Panc1 (cell line): ENCODE data around the gene GLUL. TPM values are rescaled to one million over a fixed set of nuclear protein-coding genes. Genes with fewer than 3 reads are reported as not detected.

Experiments used
- ATAC-seq: fragments of 200-7000 bp; cut with Tn5 transposase; 2 replicates; pipeline ENCODE4 v1.9.1; 2020; ENCODE audit warnings: mild to moderate bottlenecking, moderate library complexity
- BruUV-seq: library from RNA; stranded (reverse); fragments of 400-500 nt; replicated peaks from 2 replicates; lab custom pipeline; 2021; lab: Mats Ljungman, UMichigan
- CTCF ChIA-PET: fragments of 300-600 bp; sonication (Branson Sonifier 250); formaldehyde crosslinking; loops from one replicate; lab custom pipeline; 2022; ENCODE audit warnings: antibody characterized with exemption; lab: Charles Lee
- POLR2A ChIA-PET: fragments of 300-600 bp; sonication (Branson Sonifier 250); formaldehyde crosslinking; loops from one replicate; lab custom pipeline; 2022; ENCODE audit warnings: antibody characterized with exemption; lab: Charles Lee
- DNase-seq: peaks from one replicate; pipeline ENCODE4 v3.0.0-alpha.2; 2010; ENCODE audit warnings: low read depth, low spot score
- H3K27ac ChIP-seq: 2 replicates; pipeline ENCODE4 v1.5.1; 2011; ENCODE audit warnings: mild to moderate bottlenecking, low read length, inconsistent platforms
- H3K27me3 ChIP-seq: fragments of 200-500 bp; sonication (Bioruptor generic); 2 replicates; pipeline ENCODE4 v1.6.0; 2014; ENCODE audit warnings: low read length, inconsistent platforms; ENCODE audit not compliant: control insufficient read depth, insufficient read depth
- H3K36me3 ChIP-seq: fragments of 200-500 bp; sonication (Bioruptor generic); 2 replicates; pipeline ENCODE4 v1.5.1; 2014; ENCODE audit warnings: inconsistent platforms, mild to moderate bottlenecking, low read length, moderate library complexity; ENCODE audit not compliant: control insufficient read depth, insufficient read depth
- H3K4me1 ChIP-seq: 2 replicates; pipeline ENCODE4 v1.5.1; 2011; ENCODE audit warnings: inconsistent platforms, mild to moderate bottlenecking, low read length, moderate library complexity; ENCODE audit not compliant: control insufficient read depth, insufficient read depth
- H3K4me3 ChIP-seq, 2 experiments: 2 replicates each; pipeline ENCODE4 v1.5.1; 2011 to 2012; ENCODE audit warnings: low read depth in 2 of 2, low read length in 2 of 2, mild to moderate bottlenecking in 2 of 2, inconsistent platforms in 1 of 2, moderate library complexity in 1 of 2
- H3K9me3 ChIP-seq: fragments of 200-500 bp; sonication (Bioruptor generic); 2 replicates; pipeline ENCODE4 v1.5.1; 2014; ENCODE audit warnings: low read depth, mild to moderate bottlenecking, inconsistent platforms, low read length, moderate library complexity; ENCODE audit not compliant: control insufficient read depth, insufficient read depth
- POLR2AphosphoS5 ChIP-seq: IDR thresholded peaks from 2 replicates; pipeline ENCODE4 v1.6.1; 2012; ENCODE audit warnings: mild to moderate bottlenecking, low read depth, low read length, moderate library complexity
- SIN3A ChIP-seq: IDR thresholded peaks from 2 replicates; pipeline ENCODE4 v1.6.1; 2012; ENCODE audit warnings: low read depth, mild to moderate bottlenecking, low read length, moderate library complexity, borderline replicate concordance; ENCODE audit not compliant: insufficient read depth
- TCF7L2 ChIP-seq: IDR thresholded peaks from 2 replicates; pipeline ENCODE4 v1.6.1; 2011; ENCODE audit warnings: mild to moderate bottlenecking, low read depth, low read length, inconsistent platforms
- in situ Hi-C: cut with HindIII; loops from 2 replicates; pipeline ENCODE4 v1.10.0; 2016; ENCODE audit warnings: low sequenced_read_pairs, low pct_unique_long_range_greater_than_20kb
- intact Hi-C: fragments of 100-400 bp; cut with micrococcal nuclease; formaldehyde crosslinking; loops from one replicate; pipeline ENCODE4 v1.10.0; 2022; ENCODE audit not compliant: unreplicated experiment
- total RNA-seq: library from RNA; stranded (reverse); gene quantifications from one replicate; pipeline ENCODE4 v1.2.1, GENCODE V29; 2021; ENCODE audit not compliant: unreplicated experiment
- TF ChIP-seq, protein P1 (sequence below): fragments of 450-650 bp; IDR thresholded peaks from 2 replicates; pipeline ENCODE4 v1.5.1; 2017; ENCODE audit warnings: mild to moderate bottlenecking
- TF ChIP-seq, protein P2 (sequence below), 2 experiments: IDR thresholded peaks; 2 replicates each; pipeline ENCODE4 v1.6.1; 2011 to 2012; ENCODE audit warnings: low read depth in 2 of 2, control low read depth in 1 of 2, low read length in 1 of 2, mild to moderate bottlenecking in 1 of 2, moderate library complexity in 1 of 2; ENCODE audit not compliant: insufficient read depth in 1 of 2

Gene GLUL
- total RNA-seq, 1 experiment from 2014 or later, result 55.2 TPM

DNA sequence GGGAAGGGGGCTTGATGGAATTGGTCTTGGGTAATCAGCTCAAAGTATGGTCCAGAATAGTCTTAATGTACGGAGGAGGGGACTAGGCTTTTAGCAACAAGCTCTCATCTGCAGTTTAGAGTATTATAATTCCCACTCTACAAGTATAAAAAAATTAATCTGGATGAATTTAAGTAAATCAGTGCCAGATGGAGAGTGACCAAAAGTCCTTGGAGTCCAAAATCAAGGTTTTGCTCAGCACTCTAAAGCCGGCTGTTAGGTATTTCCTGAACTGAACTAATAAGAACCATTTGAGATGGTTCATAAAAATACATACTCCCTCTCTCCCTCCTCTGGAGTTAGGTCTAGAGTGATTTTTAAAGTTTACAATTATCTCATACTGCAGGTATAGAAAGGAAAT, 23.7 kb downstream of the GLUL start:
- ChIA-PET CTCF (no interaction called here), POLR2A (no interaction called here)
- intact Hi-C loops, result no loop called here
- Histone ChIP-seq H3K4me3 (no peak overlapping the region), H3K4me1 (no peaks in the 10 kb centered on the region), H3K9me3 (no peaks in the 10 kb centered on the region), H3K36me3 (no peaks in the 10 kb centered on the region), H3K27me3 (no peaks in the 10 kb centered on the region), H3K27ac (no peak overlapping the region)
- in situ Hi-C loops, result no loop called here
- DNase-seq (no peak), ATAC-seq (no peak)
- TF ChIP-seq, protein P1, sequence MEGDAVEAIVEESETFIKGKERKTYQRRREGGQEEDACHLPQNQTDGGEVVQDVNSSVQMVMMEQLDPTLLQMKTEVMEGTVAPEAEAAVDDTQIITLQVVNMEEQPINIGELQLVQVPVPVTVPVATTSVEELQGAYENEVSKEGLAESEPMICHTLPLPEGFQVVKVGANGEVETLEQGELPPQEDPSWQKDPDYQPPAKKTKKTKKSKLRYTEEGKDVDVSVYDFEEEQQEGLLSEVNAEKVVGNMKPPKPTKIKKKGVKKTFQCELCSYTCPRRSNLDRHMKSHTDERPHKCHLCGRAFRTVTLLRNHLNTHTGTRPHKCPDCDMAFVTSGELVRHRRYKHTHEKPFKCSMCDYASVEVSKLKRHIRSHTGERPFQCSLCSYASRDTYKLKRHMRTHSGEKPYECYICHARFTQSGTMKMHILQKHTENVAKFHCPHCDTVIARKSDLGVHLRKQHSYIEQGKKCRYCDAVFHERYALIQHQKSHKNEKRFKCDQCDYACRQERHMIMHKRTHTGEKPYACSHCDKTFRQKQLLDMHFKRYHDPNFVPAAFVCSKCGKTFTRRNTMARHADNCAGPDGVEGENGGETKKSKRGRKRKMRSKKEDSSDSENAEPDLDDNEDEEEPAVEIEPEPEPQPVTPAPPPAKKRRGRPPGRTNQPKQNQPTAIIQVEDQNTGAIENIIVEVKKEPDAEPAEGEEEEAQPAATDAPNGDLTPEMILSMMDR, result no peak
- no peak for TF ChIP-seq TCF7L2
- no peak for TF ChIP-seq SIN3A
- no peak for TF ChIP-seq POLR2AphosphoS5
- TF ChIP-seq, protein P2, sequence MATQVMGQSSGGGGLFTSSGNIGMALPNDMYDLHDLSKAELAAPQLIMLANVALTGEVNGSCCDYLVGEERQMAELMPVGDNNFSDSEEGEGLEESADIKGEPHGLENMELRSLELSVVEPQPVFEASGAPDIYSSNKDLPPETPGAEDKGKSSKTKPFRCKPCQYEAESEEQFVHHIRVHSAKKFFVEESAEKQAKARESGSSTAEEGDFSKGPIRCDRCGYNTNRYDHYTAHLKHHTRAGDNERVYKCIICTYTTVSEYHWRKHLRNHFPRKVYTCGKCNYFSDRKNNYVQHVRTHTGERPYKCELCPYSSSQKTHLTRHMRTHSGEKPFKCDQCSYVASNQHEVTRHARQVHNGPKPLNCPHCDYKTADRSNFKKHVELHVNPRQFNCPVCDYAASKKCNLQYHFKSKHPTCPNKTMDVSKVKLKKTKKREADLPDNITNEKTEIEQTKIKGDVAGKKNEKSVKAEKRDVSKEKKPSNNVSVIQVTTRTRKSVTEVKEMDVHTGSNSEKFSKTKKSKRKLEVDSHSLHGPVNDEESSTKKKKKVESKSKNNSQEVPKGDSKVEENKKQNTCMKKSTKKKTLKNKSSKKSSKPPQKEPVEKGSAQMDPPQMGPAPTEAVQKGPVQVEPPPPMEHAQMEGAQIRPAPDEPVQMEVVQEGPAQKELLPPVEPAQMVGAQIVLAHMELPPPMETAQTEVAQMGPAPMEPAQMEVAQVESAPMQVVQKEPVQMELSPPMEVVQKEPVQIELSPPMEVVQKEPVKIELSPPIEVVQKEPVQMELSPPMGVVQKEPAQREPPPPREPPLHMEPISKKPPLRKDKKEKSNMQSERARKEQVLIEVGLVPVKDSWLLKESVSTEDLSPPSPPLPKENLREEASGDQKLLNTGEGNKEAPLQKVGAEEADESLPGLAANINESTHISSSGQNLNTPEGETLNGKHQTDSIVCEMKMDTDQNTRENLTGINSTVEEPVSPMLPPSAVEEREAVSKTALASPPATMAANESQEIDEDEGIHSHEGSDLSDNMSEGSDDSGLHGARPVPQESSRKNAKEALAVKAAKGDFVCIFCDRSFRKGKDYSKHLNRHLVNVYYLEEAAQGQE (IDR thresholded peaks at IDR 0.05; ENCODE audit: insufficient read depth in 1 of 2, low read depth in 2 of 2, low read length in 1 of 2), result no peak
- BruUV-seq, result no TSS peak

DNA sequence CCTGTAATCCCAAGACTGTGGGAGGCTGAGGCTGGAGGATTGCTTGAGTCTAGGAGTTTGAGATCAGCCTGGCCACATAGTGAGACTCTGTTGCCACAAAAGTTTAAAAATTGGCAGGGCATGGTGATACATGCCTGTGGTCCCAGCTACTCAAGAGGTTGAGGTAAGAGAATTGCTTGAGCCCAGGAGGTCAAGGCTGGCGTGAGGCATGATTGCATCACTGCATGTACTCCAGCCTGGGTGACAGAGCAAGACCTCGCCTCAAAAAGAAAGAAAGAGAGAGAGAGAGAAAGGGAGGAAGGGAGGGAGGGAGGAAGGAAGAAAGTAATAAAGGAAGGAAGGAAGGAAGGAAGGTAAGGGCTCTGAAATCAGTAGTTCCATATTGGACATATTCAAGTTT, 25.0 kb downstream of the GLUL start:
- no peak for ATAC-seq
- BruUV-seq, result no TSS peak
- Histone ChIP-seq H3K9me3 (no peaks in the 10 kb centered on the region), H3K27me3 (no peaks in the 10 kb centered on the region), H3K36me3 (no peaks in the 10 kb centered on the region), H3K4me3 (no peak overlapping the region), H3K27ac (no peak overlapping the region), H3K4me1 (no peaks in the 10 kb centered on the region)
- ChIA-PET CTCF (no interaction called here), POLR2A (no interaction called here)
- no peak for DNase-seq
- intact Hi-C loops, result no loop called here
- TF ChIP-seq, protein P1, result no peak
- TF ChIP-seq SIN3A (no peak), POLR2AphosphoS5 (no peak), TCF7L2 (no peak)
- TF ChIP-seq, protein P2 (IDR thresholded peaks at IDR 0.05; ENCODE audit: insufficient read depth in 1 of 2, low read depth in 2 of 2, low read length in 1 of 2), result no peak
- in situ Hi-C loops, result no loop called here
